Measurements from ENCODE around the gene CNTNAP5.
"Not testable (repeated sequence)": the region's sequence is repeated elsewhere in the genome, so short reads cannot be mapped to it uniquely, and the experiment has no call there.

CNTNAP5 gene

GRCh38 chr2:124325667-124326440 is 300.8 kb downstream of the CNTNAP5 start:
- no peak for DNase-seq (ENCODE audit: low spot score)

GRCh38 chr2:124327303-124327702 is 302.2 kb downstream of the CNTNAP5 start:
- no peak for DNase-seq (ENCODE audit: low spot score)

DNA sequence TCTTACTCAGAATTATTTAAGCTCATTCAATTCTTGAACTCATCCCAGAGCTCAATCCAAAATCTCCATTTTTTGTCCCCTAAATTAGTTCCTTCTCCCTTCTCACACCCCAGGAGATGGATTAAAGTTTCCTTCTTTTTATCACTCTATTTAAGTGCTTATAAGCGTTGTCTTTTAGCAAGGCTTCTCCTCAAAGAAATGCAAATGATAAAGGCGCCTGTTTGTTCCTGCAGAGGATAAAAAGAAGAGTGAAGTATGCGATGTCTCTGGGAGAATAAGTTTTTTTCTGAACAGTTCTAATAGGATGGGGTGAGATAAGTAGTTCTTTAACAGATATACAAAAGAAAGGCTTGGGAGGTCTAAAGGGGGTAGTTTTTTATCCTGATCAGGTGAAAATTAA is 303.3 kb downstream of the CNTNAP5 start:
- DNase-seq (ENCODE audit: low spot score), result no peak

DNA sequence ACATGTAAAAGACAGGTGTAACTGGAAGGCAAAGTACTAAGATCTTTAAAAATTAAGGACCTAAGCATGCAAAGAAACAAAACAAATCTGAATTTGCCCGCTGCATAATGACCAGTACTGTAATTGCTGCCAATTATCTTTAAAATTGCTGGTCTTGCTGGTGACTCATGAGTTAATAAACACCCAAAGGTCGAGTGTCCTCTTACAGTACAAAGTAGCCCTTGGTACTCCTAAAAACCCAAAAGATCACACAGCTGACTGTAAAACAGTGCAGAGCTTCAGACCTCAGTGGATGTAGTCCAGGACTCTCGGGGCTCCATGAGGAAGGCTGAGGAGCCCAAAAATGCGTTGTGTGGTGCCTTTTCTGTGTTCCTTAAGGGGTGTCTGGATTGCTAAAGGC is 308.7 kb downstream of the CNTNAP5 start:
- no peak for DNase-seq (ENCODE audit: low spot score)

- DNase-seq (ENCODE audit: low spot score), result no peak
Measured at GRCh38 chr2:124335058-124335457, 310.0 kb downstream of the CNTNAP5 start.

GRCh38 chr2:124339709-124340108 is 314.6 kb downstream of the CNTNAP5 start:
- no peak for DNase-seq (ENCODE audit: low spot score)

- no peak for DNase-seq (ENCODE audit: low spot score)
Measured at GRCh38 chr2:124343827-124344498, 318.9 kb downstream of the CNTNAP5 start.

DNA sequence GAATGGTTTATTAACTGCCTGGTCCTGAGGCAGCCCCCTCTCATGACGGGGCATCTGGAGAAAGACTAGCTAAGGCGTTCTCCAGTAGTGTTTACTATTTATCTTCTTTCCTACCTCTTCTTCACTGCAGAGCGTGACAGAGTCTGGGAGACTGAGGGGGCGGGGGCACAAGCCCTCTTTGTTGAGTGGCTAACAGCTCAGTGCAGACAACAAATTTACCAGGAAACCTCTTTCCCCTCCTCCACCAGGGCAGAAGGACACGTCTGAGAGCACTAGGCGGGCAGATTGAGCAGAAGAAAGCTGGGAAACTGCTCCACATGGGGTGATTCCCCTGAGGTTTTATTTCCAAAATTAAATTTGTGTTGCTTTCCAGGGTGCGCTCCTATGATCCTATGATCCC is 322.1 kb downstream of the CNTNAP5 start:
- DNase-seq (ENCODE audit: low spot score), result no peak

GRCh38 chr2:124353656-124354055 is 328.6 kb downstream of the CNTNAP5 start:
- DNase-seq (ENCODE audit: low spot score), result no peak

DNA sequence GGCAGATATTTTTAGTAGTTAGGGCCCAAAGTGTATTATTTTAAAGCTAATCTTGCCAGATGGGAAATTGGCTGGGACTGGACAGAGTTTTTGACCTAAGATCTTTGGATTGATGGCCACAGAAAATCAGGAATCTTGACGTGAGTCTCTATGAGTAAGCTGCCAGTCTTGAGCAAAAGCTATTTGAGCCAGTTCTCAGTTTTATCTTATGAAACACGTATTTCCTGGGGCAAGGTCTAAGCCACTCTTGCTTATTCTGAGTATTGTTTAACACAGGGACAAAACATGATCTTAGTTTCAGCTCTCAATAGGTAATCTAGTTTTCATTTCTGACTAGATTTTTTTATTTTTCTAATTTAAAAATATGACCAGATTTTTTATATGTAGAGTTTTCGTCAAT is 329.4 kb downstream of the CNTNAP5 start:
- no peak for DNase-seq (ENCODE audit: low spot score)

DNA sequence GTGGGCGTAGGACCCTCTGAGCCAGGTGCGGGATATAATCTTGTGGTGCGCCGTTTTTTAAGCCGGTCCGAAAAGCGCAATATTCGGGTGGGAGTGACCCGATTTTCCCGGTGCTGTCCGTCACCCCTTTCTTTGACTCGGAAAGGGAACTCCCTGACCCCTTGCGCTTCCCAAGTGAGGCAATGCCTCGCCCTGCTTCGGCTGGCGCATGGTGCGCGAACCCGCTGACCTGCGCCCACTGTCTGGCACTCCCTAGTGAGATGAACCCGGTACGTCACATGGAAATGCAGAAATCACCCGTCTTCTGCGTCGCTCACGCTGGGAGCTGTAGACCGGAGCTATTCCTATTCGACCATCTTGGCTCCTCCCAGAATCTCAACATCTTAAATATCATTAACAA is 336.9 kb downstream of the CNTNAP5 start:
- not testable (repeated sequence) for DNase-seq (ENCODE audit: low spot score)

- DNase-seq (ENCODE audit: low spot score), result no peak
Measured at GRCh38 chr2:124369181-124369580, 344.1 kb downstream of the CNTNAP5 start.

DNA sequence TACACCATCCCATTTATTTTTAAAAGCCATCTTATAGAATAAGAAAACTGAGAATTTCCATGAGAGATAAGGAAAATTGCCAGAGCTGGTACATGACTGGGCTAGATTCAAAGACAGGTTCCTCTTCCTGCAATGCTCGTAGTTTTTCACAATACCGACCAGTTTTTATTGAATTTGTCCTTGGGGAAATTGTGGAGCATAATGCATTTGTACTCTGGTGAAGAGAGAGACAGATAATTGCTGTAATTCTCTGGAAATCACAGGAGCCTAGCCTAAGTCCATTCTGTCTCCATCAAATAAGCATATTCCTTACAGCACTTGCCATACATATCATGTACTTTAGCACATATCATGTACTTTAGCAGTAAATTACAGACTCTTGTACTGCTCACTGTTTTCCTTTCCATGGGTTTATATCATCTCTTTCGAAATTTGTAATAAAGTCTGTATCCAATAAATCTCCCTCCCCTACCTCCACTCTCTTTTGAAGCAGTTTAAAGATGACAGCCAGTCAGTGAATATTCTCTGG is 355.2 kb downstream of the CNTNAP5 start:
- DNase-seq (ENCODE audit: low spot score), result no peak

DNA sequence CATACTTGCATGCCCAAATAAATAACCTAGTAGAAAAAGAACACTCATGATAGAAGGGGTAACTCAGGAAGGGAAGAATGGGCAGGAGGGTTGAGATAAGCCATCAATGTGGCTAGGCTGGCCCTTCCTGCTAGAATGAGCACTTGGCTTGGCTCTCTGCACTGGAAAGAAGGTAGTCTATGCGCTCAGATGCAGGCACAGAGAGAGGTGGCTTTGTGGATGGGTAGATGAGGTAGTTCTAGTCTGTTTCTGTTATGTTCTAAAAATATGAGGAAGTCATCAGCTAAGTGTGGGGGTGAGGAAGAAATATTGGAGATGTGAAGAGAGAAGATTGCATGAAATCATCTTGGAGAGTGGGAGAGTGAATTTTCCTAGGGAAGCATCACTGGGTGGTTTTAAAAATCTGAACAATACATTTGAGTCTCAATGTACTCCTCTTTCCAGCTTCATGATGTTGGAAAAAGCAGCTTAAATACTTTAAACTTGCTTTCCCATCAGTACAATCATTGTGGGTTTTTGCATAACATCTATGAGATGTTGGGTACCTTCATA is 357.1 kb downstream of the CNTNAP5 start:
- no peak for DNase-seq (ENCODE audit: low spot score)

GRCh38 chr2:124395961-124396360 is 370.9 kb downstream of the CNTNAP5 start:
- DNase-seq (ENCODE audit: low spot score), result no peak

DNA sequence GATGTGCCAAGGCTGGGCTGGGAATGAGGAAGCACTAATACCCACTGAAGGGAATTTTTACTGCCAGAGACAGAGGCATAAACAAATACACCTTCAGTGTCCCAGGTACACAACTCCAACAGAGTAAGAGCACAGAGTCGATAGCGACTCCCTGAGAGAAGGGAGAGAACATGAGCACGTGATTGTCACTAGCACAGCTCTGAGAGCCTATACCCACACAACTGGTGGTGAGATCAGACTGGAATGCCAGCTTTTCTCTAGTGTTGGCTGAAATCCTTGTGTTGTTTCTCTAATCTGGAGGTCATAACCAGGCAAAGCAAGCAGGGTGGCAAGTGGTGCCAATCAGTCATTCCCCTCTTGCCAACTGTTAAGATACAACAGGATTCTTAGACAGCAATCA is 377.2 kb downstream of the CNTNAP5 start:
- no peak for DNase-seq (ENCODE audit: low spot score)

GRCh38 chr2:124407836-124408534 is 382.9 kb downstream of the CNTNAP5 start:
- not testable (repeated sequence) for DNase-seq (ENCODE audit: low spot score)

DNA sequence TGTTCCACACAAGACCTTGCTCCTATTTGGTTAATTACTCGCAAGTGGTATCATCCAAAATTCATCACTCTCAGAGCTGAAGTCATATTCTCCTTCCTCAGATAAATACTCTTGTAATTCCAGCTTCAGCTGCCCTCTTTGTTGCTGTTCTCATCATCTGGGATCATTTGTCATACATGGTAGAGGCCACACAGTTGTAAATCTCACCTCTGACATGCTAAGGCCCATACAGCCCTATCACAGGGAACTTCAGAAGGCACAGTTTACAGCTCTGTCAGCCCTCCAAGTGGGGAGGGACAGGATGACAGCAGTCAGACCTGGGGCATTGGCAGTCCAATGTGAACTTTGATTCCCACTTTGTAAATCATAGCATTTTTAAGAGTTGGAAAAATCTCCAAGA is 399.0 kb downstream of the CNTNAP5 start:
- no peak for DNase-seq (ENCODE audit: low spot score)

DNA sequence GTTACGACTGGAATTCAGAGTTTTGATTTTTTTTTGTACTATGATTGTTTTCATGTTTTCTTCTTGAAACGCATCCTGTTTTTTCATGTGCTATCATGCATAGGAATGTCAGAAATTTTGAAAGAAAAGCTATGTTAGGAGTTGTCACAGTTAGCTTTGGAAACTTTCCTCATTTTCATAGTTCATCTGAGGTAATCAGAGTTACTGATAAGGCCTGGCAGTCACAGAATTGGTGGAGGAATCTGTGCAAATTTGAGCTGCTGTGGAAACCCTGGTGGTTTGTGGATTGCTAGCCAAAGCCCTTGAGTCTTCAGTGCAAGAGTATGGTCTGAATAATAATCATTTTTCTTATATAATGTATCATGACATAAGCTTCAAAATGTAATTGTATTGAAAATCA is 401.0 kb downstream of the CNTNAP5 start:
- DNase-seq (ENCODE audit: low spot score), result no peak

- DNase-seq (ENCODE audit: low spot score), result no peak
Measured at GRCh38 chr2:124426625-124427024, 401.5 kb downstream of the CNTNAP5 start.

GRCh38 chr2:124437811-124438210 is 412.7 kb downstream of the CNTNAP5 start:
- DNase-seq (ENCODE audit: low spot score), result no peak

- no peak for DNase-seq (ENCODE audit: low spot score)
Measured at GRCh38 chr2:124450481-124450880, 425.4 kb downstream of the CNTNAP5 start.

- no peak for DNase-seq (ENCODE audit: low spot score)
Measured at GRCh38 chr2:124476291-124476690, 451.2 kb downstream of the CNTNAP5 start.
